GM23338 (cell line): ENCODE measurements around the gene JMJD1C. TPM values are rescaled to one million over a fixed set of nuclear protein-coding genes. Genes with fewer than 3 reads are reported as not detected.

Source experiments
- ATAC-seq: fragments of 200-7000 bp; cut with Tn5 transposase; 3 replicates; pipeline ENCODE4 v1.9.1; 2020
- DNase-seq: peaks from one replicate; pipeline ENCODE4 v3.0.0-alpha.2; 2015; ENCODE audit warnings: low spot score
- H2AFZ ChIP-seq: fragments of 200-600 bp; sonication (generic); 2 replicates; pipeline ENCODE4 v1.8.0; 2016; ENCODE audit warnings: antibody characterized with exemption, mild to moderate bottlenecking, moderate library complexity
- H3F3A ChIP-seq: fragments of 200-600 bp; sonication (generic); replicated peaks from 2 replicates; pipeline ENCODE4 v1.8.0; 2017; ENCODE audit warnings: antibody characterized with exemption, mixed run types, low read depth
- H3K27ac ChIP-seq: fragments of 200-600 bp; sonication (generic); 2 replicates; pipeline ENCODE4 v1.6.1; 2016; ENCODE audit warnings: low read depth
- H3K27me3 ChIP-seq: fragments of 200-600 bp; sonication (generic); 2 replicates; pipeline ENCODE4 v1.8.0; 2016; ENCODE audit warnings: mild to moderate bottlenecking, mixed run types, moderate library complexity; ENCODE audit not compliant: insufficient read depth
- H3K36me3 ChIP-seq: fragments of 200-600 bp; sonication (generic); 2 replicates; pipeline ENCODE4 v1.8.0; 2016; ENCODE audit warnings: mild to moderate bottlenecking; ENCODE audit not compliant: insufficient read depth
- H3K4me1 ChIP-seq: fragments of 200-600 bp; sonication (generic); 2 replicates; pipeline ENCODE4 v1.8.0; 2016; ENCODE audit warnings: mild to moderate bottlenecking, moderate library complexity; ENCODE audit not compliant: insufficient read depth
- H3K4me2 ChIP-seq: fragments of 200-600 bp; sonication (generic); 2 replicates; pipeline ENCODE4 v1.7.1; 2017; ENCODE audit warnings: mixed run types
- H3K4me3 ChIP-seq: fragments of 200-600 bp; sonication (generic); 2 replicates; pipeline ENCODE4 v1.6.1; 2016; ENCODE audit warnings: mixed run types
- H3K79me2 ChIP-seq: fragments of 200-600 bp; sonication (generic); replicated peaks from 2 replicates; pipeline ENCODE4 v1.8.0; 2017; ENCODE audit warnings: mild to moderate bottlenecking; ENCODE audit not compliant: insufficient read depth
- H3K9me2 ChIP-seq: fragments of 200-600 bp; sonication (generic); 2 replicates; pipeline ENCODE4 v1.8.0; 2017; ENCODE audit not compliant: insufficient read depth
- H4K20me1 ChIP-seq: fragments of 200-600 bp; sonication (generic); replicated peaks from 2 replicates; pipeline ENCODE4 v1.8.0; 2017; ENCODE audit warnings: mild to moderate bottlenecking; ENCODE audit not compliant: insufficient read depth
- H3K27ac Mint-ChIP-seq: 2 replicates; pipeline ENCODE4 v1.8.0; 2020; ENCODE audit warnings: inconsistent platforms, mild to moderate bottlenecking, moderate library complexity, mixed read lengths
- H3K27me3 Mint-ChIP-seq: 3 replicates; pipeline ENCODE4 v1.8.0; 2022; ENCODE audit warnings: low read depth, mild to moderate bottlenecking, moderate library complexity, mixed read lengths, inconsistent platforms; ENCODE audit not compliant: insufficient read depth, poor library complexity
- H3K36me3 Mint-ChIP-seq: 3 replicates; pipeline ENCODE4 v1.8.0; 2021; ENCODE audit warnings: low read depth, mild to moderate bottlenecking, inconsistent platforms, moderate library complexity, mixed read lengths
- H3K4me1 Mint-ChIP-seq: 3 replicates; pipeline ENCODE4 v1.8.0; 2020; ENCODE audit warnings: mild to moderate bottlenecking, inconsistent platforms, mixed read lengths
- H3K4me3 Mint-ChIP-seq: 3 replicates; pipeline ENCODE4 v1.8.0; 2021; ENCODE audit warnings: moderate library complexity, mild to moderate bottlenecking, inconsistent platforms, mixed read lengths
- H3K9me3 Mint-ChIP-seq: 3 replicates; pipeline ENCODE4 v1.8.0; 2020; ENCODE audit warnings: moderate library complexity, mild to moderate bottlenecking, inconsistent platforms, mixed read lengths
- CTCF ChIP-seq, 2 experiments: fragments of 200-600 bp in 1 of 2; sonication (generic) in 1 of 2; conservative IDR thresholded peaks; 2 replicates each; pipeline versions ENCODE4 v1.5.1 to v1.6.1; 2016 to 2017; ENCODE audit warnings: antibody characterized with exemption in 2 of 2, low read depth in 2 of 2, mild to moderate bottlenecking in 2 of 2, moderate library complexity in 1 of 2
- EZH2 ChIP-seq: fragments of 200-600 bp; sonication (generic); IDR thresholded peaks from one replicate; pipeline ENCODE4 v1.8.0; 2017; ENCODE audit warnings: antibody characterized with exemption, mild to moderate bottlenecking, low read depth; ENCODE audit not compliant: unreplicated experiment
- EZH2phosphoT487 ChIP-seq: fragments of 200-600 bp; sonication (generic); IDR thresholded peaks from one replicate; pipeline ENCODE4 v1.8.1; 2018; ENCODE audit warnings: antibody characterized with exemption; ENCODE audit not compliant: unreplicated experiment
- JUNB ChIP-seq: IDR thresholded peaks from one replicate; pipeline ENCODE4 v1.6.1; 2016; ENCODE audit warnings: antibody characterized with exemption; ENCODE audit not compliant: unreplicated experiment
- POLR2AphosphoS5 ChIP-seq: IDR thresholded peaks from 2 replicates; pipeline ENCODE4 v1.6.1; 2016; ENCODE audit warnings: antibody characterized with exemption, low read depth
- STAT1 ChIP-seq: IDR thresholded peaks from one replicate; pipeline ENCODE4 v1.6.1; 2016; ENCODE audit warnings: antibody characterized with exemption; ENCODE audit not compliant: unreplicated experiment
- ZNF114 ChIP-seq: fragments of 250-450 bp; sonication (Bioruptor Pico); IDR thresholded peaks from 2 replicates; pipeline ENCODE4 v1.5.0; 2020; ENCODE audit warnings: mild to moderate bottlenecking, moderate library complexity
- ZNF331 ChIP-seq: fragments of 250-450 bp; sonication (Bioruptor Pico); IDR thresholded peaks from 2 replicates; pipeline ENCODE4 v1.5.0; 2020; ENCODE audit warnings: low read depth, mild to moderate bottlenecking, moderate library complexity
- ZNF462 ChIP-seq: fragments of 250-450 bp; sonication (Bioruptor Pico); IDR thresholded peaks from 2 replicates; pipeline ENCODE4 v1.5.0; 2020; ENCODE audit warnings: mild to moderate bottlenecking, moderate library complexity
- polyA plus RNA-seq: library from polyadenylated mRNA; unstranded; fragments of >200 nt; fragmentation: Nextera tagmentation; extraction: Ambion mirVana; gene quantifications from 2 replicates; pipeline ENCODE4 v1.2.1, GENCODE V29; 2016
- total RNA-seq: library from RNA; depleted of rRNA; stranded (reverse); fragments of >200 nt; shearing (Covaris generic); gene quantifications from 2 replicates; pipeline ENCODE4 v1.2.3, GENCODE V29; 2014
- TF ChIP-seq, protein P1 (sequence below): IDR thresholded peaks from 2 replicates; pipeline ENCODE4 v1.6.1; 2016; ENCODE audit warnings: antibody characterized with exemption
- TF ChIP-seq, protein P2 (sequence below): IDR thresholded peaks from one replicate; pipeline ENCODE4 v1.6.1; 2018; ENCODE audit warnings: antibody characterized with exemption; ENCODE audit not compliant: unreplicated experiment

JMJD1C gene
- total and polyA plus RNA-seq, 2 experiments from 2014 or later = 333 to 435 TPM

DNA sequence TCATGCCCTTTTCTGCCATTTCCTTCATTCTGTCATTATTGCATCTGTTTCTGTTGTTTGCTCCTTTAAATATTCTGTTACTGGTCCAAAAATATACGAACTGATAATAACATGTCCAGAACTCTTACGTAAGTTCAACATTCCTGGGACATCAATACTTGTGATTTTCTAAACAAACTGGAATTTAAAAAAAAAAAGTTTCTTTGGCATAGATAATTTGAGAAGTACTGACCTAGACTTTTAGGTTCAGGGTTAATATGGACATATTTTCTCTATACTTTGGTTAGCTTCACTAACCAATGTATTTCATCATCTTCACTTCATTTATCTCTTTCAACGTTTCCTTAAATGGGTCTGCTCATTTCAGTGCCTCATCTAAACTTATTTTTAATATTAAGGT is 147.3 kb downstream of the JMJD1C start:
- ATAC-seq (no peak), DNase-seq (no peak)
- H3K4me1 ChIP-seq = no peaks in the 10 kb centered on the region
- H3K9me2 ChIP-seq = peaks cover 4% of the 10 kb centered on the region
- no peak overlapping the region for H2AFZ ChIP-seq
- no peaks in the 10 kb centered on the region for H3K36me3 ChIP-seq
- Mint-ChIP-seq H3K27ac (no peak overlapping the region), H3K9me3 (no peaks in the 10 kb centered on the region), H3K36me3 (no peaks in the 10 kb centered on the region; the same call in 2 of the 3 replicates), H3K4me3 (no peak overlapping the region), H3K4me1 (no peaks in the 10 kb centered on the region; the same call in 2 of the 3 replicates), H3K27me3 (peaks cover 4% of the 10 kb centered on the region)
- H3K27me3 ChIP-seq = no peaks in the 10 kb centered on the region
- H3K79me2 ChIP-seq = peaks cover 34% of the 10 kb centered on the region
- no peak overlapping the region for H3K4me2 ChIP-seq
- H3K4me3 ChIP-seq = no peak overlapping the region
- H3K27ac ChIP-seq = no peak overlapping the region
- no peaks in the 10 kb centered on the region; the same call in none of the 2 replicates for H4K20me1 ChIP-seq
- H3F3A ChIP-seq = no peaks in the 10 kb centered on the region
- no peak for TF ChIP-seq EZH2
- TF ChIP-seq, protein P1, sequence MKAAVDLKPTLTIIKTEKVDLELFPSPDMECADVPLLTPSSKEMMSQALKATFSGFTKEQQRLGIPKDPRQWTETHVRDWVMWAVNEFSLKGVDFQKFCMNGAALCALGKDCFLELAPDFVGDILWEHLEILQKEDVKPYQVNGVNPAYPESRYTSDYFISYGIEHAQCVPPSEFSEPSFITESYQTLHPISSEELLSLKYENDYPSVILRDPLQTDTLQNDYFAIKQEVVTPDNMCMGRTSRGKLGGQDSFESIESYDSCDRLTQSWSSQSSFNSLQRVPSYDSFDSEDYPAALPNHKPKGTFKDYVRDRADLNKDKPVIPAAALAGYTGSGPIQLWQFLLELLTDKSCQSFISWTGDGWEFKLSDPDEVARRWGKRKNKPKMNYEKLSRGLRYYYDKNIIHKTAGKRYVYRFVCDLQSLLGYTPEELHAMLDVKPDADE = no peak
- TF ChIP-seq, protein P2, sequence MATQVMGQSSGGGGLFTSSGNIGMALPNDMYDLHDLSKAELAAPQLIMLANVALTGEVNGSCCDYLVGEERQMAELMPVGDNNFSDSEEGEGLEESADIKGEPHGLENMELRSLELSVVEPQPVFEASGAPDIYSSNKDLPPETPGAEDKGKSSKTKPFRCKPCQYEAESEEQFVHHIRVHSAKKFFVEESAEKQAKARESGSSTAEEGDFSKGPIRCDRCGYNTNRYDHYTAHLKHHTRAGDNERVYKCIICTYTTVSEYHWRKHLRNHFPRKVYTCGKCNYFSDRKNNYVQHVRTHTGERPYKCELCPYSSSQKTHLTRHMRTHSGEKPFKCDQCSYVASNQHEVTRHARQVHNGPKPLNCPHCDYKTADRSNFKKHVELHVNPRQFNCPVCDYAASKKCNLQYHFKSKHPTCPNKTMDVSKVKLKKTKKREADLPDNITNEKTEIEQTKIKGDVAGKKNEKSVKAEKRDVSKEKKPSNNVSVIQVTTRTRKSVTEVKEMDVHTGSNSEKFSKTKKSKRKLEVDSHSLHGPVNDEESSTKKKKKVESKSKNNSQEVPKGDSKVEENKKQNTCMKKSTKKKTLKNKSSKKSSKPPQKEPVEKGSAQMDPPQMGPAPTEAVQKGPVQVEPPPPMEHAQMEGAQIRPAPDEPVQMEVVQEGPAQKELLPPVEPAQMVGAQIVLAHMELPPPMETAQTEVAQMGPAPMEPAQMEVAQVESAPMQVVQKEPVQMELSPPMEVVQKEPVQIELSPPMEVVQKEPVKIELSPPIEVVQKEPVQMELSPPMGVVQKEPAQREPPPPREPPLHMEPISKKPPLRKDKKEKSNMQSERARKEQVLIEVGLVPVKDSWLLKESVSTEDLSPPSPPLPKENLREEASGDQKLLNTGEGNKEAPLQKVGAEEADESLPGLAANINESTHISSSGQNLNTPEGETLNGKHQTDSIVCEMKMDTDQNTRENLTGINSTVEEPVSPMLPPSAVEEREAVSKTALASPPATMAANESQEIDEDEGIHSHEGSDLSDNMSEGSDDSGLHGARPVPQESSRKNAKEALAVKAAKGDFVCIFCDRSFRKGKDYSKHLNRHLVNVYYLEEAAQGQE = no peak
- no peak for TF ChIP-seq ZNF331
- TF ChIP-seq ZNF114 (CRISPR knock-in tag) = no peak
- TF ChIP-seq EZH2phosphoT487 = no peak
- no peak for TF ChIP-seq JUNB
- no peak for TF ChIP-seq POLR2AphosphoS5
- TF ChIP-seq STAT1 = no peak
- no peak for TF ChIP-seq CTCF (conservative IDR thresholded peaks at IDR 0.05; ENCODE audit: low read depth in 2 of 2)
- TF ChIP-seq ZNF462 (CRISPR knock-in tag) = no peak
